ENCODE results near the gene CCNC.

CCNC gene

DNA sequence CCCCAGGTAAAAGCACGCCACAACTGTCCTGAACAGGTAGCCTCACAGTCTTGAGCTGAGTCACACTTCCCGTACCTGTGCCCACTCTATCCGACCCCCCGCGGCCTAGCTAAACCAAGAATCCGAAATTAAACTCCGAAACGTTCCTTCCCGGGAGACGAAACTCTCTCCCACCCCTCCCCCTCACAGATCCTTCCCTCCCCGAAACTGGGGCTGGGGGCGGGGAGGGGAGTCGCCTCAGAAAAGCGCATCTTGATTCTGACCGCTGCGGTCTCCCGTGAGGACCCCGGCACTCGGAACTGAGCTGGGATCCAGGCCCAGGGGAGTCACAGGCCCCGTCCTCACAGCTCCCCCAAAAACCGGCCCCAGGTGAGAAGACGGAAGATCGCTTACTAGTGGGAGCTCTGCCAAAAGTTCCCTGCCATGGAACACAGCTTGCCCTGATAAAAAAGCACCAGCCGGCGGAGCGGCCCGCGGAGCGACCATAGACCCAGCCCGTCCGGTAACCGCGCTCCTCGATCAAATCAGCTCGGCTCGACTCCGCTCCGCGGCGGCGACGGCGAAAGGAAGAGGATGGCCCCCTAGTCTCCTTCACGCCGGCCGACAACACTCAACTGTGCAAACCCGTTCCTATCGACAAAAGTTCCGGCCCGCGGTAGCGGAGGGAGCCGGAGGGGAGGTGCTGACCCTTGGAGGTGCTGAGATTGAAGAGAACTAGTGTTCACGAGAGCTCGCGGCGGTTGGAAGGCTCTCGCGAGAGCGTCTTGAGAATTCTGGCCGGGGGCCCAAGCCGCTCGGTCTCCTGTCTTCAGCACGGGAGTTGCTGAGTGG lies at the start of gene CCNC:
Gene CCNC (minus strand): TSS at position 558 of the 831 bp plus-strand sequence. CDS start 133 bp downstream, at position 425.
- Mint-ChIP-seq H3K9me3 (no peaks in the 10 kb centered on the region), H3K4me1 (peaks cover 36% of the 10 kb centered on the region)
- peak; percentile 99 for ATAC-seq

GRCh38 chr6:99617131-99617530 lies 48.7 kb upstream of the CCNC start:
- Mint-ChIP-seq H3K4me3 (no peak overlapping the region), H3K27ac (no peak overlapping the region), H3K27me3 (peaks cover 74% of the 10 kb centered on the region), H3K9me3 (peaks cover 5% of the 10 kb centered on the region), H3K4me1 (peaks cover 9% of the 10 kb centered on the region), H3K36me3 (ENCODE audit: low read depth) (peaks cover 2% of the 10 kb centered on the region)
- no peak for ATAC-seq
- no peak for DNase-seq

More for the DNA sequence above, at the start of gene CCNC:
- Mint-ChIP-seq H3K36me3 (ENCODE audit: low read depth) (peaks cover 11% of the 10 kb centered on the region), H3K27me3 (no peaks in the 10 kb centered on the region), H3K4me3 (peak within 1 kb of the TSS; percentile 98), H3K27ac (peak within 1 kb of the TSS; percentile 95)
- DNase-seq: peak; percentile 91

DNA sequence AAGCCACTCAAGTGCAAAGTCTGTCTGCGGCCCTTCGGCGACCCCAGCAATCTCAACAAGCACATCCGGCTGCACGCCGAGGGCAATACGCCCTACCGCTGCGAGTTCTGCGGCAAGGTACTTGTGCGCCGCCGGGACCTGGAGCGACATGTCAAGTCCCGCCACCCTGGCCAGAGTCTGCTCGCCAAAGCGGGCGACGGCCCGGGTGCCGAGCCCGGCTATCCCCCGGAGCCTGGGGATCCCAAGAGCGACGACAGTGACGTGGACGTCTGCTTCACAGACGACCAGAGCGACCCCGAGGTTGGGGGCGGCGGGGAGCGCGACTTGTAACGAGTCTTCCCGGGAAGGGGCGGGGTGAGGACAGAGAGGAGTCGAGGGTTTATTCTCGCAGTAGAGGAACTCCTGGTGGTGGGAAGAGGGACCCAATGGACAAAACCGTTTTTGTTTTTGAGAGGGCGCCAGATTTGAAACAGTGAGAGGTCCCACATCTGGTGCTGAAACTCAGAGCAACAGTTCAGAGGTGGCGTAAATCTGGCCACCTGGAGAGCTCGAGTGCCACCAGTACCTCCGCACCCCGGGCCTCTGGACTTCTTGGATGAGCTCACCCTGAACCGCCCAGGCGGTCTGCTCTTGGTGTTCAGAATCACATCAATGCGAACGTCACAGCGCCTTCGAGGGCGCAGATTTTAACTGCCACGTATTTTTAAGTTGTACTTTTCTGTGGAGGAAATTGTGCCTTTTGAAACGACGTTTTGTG lies 46.1 kb upstream of the CCNC start:
- H3K9me3 Mint-ChIP-seq: peaks cover 8% of the 10 kb centered on the region
- ATAC-seq (no peak), DNase-seq (peak; percentile 27)
- H3K27ac Mint-ChIP-seq: peak overlapping the region; percentile 5
- H3K4me1 Mint-ChIP-seq: peaks cover 29% of the 10 kb centered on the region
- peaks cover 77% of the 10 kb centered on the region for H3K27me3 Mint-ChIP-seq
- H3K4me3 Mint-ChIP-seq: peak overlapping the region; percentile 59
- peaks cover 2% of the 10 kb centered on the region for H3K36me3 Mint-ChIP-seq (ENCODE audit: low read depth)

DNA sequence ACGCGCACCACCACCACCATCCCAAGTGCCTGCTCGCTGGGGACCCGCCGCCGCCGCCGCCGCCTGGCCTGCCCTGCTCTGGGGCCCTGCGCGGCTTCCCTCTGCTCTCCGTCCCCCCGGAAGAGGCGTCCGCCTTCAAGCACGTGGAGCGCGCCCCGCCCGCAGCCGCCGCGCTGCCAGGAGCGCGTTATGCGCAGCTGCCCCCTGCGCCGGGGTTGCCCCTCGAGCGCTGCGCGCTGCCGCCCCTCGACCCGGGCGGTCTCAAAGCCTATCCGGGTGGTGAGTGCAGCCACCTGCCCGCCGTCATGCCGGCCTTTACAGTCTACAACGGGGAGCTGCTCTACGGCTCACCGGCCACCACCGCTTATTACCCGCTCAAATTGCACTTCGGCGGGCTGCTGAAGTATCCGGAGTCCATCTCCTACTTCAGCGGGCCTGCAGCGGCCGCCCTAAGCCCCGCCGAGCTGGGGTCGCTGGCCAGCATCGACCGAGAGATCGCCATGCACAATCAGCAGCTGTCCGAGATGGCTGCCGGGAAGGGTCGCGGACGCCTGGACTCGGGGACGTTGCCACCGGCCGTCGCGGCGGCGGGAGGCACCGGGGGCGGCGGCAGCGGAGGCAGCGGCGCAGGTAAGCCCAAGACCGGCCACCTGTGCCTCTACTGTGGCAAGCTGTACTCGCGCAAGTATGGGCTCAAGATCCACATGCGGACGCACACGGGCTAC lies 45.4 kb upstream of the CCNC start:
- peaks cover 2% of the 10 kb centered on the region for H3K36me3 Mint-ChIP-seq (ENCODE audit: low read depth)
- ATAC-seq (peak; percentile 53), DNase-seq (peak; percentile 34)
- H3K27me3 Mint-ChIP-seq: peaks cover 79% of the 10 kb centered on the region
- peaks cover 31% of the 10 kb centered on the region for H3K4me1 Mint-ChIP-seq
- H3K9me3 Mint-ChIP-seq: peaks cover 13% of the 10 kb centered on the region
- H3K4me3 Mint-ChIP-seq: peak overlapping the region; percentile 59
- no peak overlapping the region for H3K27ac Mint-ChIP-seq

DNA sequence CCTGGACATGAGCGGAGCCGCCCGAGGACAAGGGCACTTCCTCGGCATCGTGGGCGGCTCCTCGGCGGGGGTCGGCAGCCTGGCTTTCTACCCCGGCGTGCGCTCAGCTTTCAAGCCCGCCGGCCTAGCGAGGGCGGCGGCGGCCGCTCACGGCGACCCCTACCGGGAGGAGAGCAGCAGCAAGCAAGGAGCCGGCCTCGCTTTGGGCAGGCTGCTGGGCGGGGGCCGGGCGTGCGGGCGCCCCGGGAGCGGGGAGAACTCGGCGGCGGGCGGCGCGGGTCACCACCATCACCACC lies 44.9 kb upstream of the CCNC start:
- DNase-seq (peak; percentile 56), ATAC-seq (peak; percentile 59)
- Mint-ChIP-seq H3K9me3 (peaks cover 11% of the 10 kb centered on the region), H3K36me3 (ENCODE audit: low read depth) (peaks cover 2% of the 10 kb centered on the region), H3K27me3 (peaks cover 82% of the 10 kb centered on the region), H3K27ac (no peak overlapping the region), H3K4me1 (peaks cover 31% of the 10 kb centered on the region), H3K4me3 (no peak overlapping the region)

DNA sequence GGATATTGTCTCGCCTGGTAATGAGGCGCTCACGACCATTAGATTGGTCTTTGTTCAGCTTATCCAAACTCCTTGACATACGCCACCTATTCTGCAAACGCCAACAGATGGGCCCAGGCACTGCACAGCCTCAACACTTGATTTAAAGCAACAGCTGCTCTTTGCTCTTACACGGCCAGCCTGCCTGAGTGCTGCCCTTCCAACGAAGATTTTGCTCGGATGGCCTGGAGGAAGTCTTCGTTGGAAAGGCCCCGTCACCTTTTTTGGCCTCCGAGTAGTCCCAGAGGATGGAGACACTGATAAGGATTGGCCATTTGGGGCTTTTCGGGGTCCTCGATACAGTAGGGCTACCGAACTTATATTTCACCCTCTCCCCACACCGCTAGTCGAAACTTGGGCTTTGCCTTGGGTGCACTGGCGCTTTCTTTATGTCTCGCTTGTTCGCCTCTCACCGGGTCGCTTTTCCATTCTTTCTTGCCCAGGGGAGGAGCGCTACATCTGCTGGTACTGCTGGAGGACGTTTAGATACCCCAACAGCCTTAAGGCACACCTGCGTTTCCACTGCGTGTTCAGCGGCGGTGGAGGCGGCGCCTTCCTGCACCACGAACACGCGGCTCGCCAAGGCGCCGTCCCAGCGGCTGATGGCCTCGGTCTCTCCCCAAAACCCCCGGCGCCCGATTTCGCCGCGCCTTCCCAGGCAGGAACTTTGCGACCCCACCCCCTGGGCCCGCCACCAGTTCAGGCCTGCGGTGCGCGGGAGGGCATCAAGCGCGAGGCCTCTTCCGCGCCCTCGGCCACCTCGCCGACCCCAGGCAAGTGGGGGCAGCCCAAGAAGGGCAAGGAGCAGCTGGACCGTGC lies 44.3 kb upstream of the CCNC start:
- Mint-ChIP-seq H3K9me3 (peaks cover 8% of the 10 kb centered on the region), H3K27me3 (peaks cover 83% of the 10 kb centered on the region), H3K4me1 (peaks cover 34% of the 10 kb centered on the region), H3K36me3 (ENCODE audit: low read depth) (peaks cover 2% of the 10 kb centered on the region), H3K27ac (no peak overlapping the region), H3K4me3 (no peak overlapping the region)
- ATAC-seq (no peak), DNase-seq (peak; percentile 6)

GRCh38 chr6:99611148-99611547 lies 42.7 kb upstream of the CCNC start:
- peaks cover 36% of the 10 kb centered on the region for H3K4me1 Mint-ChIP-seq
- peak; percentile 56 for ATAC-seq
- DNase-seq: peak; percentile 2
- H3K27me3 Mint-ChIP-seq: peaks cover 81% of the 10 kb centered on the region
- H3K36me3 Mint-ChIP-seq (ENCODE audit: low read depth): no peaks in the 10 kb centered on the region
- peaks cover 8% of the 10 kb centered on the region for H3K9me3 Mint-ChIP-seq
- no peak overlapping the region for H3K4me3 Mint-ChIP-seq
- no peak overlapping the region for H3K27ac Mint-ChIP-seq

GRCh38 chr6:99609905-99610489 lies 41.5 kb upstream of the CCNC start:
- Mint-ChIP-seq H3K4me1 (peaks cover 41% of the 10 kb centered on the region), H3K27ac (peak overlapping the region; percentile 7), H3K4me3 (no peak overlapping the region), H3K27me3 (peaks cover 81% of the 10 kb centered on the region), H3K9me3 (peaks cover 8% of the 10 kb centered on the region), H3K36me3 (ENCODE audit: low read depth) (no peaks in the 10 kb centered on the region)
- ATAC-seq (no peak), DNase-seq (no peak)

DNA sequence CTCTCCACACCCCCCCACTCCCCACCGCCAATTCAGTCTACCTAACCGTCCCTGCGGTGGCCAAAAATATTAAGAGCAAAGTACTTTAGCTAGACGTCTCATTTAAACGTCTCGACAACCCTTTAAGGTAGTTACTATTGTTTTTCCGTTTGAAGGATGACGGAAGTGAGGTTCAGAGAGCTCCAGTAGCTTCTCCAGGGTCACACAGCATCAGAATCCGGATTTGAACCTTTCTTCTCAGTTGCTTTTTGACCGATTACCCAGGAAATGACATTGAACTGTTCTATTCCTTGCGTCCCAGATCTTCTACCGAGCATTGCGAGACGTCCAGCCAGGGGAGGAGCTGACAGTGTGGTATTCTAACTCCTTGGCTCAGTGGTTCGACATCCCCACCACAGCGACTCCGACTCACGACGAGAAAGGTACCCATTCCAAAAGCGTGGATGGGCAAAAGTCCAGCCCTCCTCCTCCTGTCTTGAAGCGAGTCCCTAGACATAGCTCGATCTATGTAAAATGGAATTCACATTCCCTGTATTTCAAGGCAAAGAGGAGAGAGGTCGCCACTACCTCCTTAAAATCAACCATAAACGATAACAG lies 40.5 kb upstream of the CCNC start:
- Mint-ChIP-seq H3K36me3 (ENCODE audit: low read depth) (no peaks in the 10 kb centered on the region), H3K27me3 (peaks cover 83% of the 10 kb centered on the region), H3K9me3 (peaks cover 8% of the 10 kb centered on the region), H3K27ac (no peak overlapping the region), H3K4me3 (no peak overlapping the region), H3K4me1 (peaks cover 43% of the 10 kb centered on the region)
- ATAC-seq: no peak
- DNase-seq: peak; percentile 1

DNA sequence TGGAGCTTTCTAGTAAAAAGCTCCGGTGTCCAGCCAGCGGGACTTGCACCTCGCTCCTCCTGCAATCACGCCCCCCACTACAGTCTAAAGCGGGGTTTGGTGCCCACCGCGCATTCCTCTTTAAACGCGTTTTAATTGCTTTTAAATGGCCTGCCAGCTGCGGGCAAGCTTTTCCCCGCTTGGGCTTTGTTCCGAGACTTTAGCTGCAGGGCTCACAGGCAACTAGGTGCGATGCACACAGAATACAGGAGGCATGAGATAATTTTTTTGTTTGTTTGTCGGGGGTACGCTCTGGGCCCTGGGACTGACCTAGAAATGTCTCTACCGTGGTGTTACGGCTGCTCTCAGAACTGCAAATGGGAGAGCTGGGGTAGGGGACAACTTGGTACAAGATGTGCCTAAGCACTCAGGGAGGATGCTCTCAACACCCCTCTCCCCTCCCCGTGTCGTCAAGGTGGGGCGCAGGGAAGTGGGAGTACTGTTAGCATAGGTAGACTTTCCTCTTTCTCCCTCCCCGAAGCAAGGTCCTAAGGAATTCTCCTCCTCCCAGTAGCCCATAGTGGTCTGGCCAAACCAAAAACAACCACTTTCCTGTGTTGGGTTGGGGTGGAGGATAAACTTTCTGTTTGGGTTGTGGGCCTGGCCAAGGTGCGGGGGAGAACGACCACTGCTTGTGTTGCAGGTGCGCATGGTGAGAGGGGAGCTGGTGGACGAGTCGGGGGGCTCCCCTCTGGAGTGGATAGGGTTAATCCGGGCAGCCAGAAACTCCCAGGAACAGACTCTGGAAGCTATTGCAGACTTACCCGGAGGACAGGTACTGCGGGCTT lies 39.8 kb upstream of the CCNC start:
- H3K36me3 Mint-ChIP-seq (ENCODE audit: low read depth): no peaks in the 10 kb centered on the region
- DNase-seq (no peak), ATAC-seq (no peak)
- peaks cover 89% of the 10 kb centered on the region for H3K27me3 Mint-ChIP-seq
- H3K4me1 Mint-ChIP-seq: peaks cover 50% of the 10 kb centered on the region
- no peak overlapping the region for H3K27ac Mint-ChIP-seq
- peaks cover 8% of the 10 kb centered on the region for H3K9me3 Mint-ChIP-seq
- H3K4me3 Mint-ChIP-seq: no peak overlapping the region

DNA sequence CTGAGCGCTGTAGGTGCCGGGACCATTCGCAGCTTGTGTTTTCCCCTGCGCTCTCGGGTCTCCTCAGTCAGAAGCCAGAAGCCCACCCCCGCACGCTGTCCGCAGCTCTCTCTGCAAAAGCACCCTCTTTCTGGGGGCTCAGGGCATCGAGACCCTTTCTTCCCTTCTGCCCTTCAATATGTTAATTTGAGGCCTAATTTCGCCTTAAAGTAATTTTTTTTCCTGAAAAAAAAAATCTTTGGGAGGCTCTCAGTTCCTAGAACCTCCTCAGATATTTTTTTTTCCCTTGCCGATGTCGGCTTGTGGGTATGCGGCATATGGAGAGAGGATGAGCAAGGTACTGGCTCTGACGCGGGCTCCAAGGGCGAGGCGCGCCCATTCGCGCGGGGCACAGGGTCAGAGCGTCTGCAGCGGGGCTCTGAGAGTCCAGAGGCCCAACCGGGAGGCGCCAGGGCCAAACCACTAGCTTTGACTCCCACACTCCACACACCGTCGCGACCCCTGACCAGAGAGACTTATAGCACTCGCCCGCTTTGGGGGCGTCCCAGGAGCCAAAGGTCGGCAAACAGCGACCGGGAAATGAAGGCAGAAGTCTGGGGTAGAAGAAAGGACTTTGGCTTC lies 39.1 kb upstream of the CCNC start:
- Mint-ChIP-seq H3K4me1 (peaks cover 54% of the 10 kb centered on the region), H3K27me3 (peaks cover 89% of the 10 kb centered on the region), H3K36me3 (ENCODE audit: low read depth) (no peaks in the 10 kb centered on the region), H3K4me3 (no peak overlapping the region), H3K27ac (no peak overlapping the region), H3K9me3 (peaks cover 8% of the 10 kb centered on the region)
- DNase-seq: peak; percentile 1
- ATAC-seq: no peak

GRCh38 chr6:99606656-99607415 lies 38.4 kb upstream of the CCNC start, which contains the start of gene PRDM13:
Gene PRDM13, plus strand, starts transcription at chr6:99606833. Its CDS starts 202 bp downstream, at chr6:99607035.
- ATAC-seq: no peak
- DNase-seq: peak; percentile 5
- peaks cover 8% of the 10 kb centered on the region for H3K9me3 Mint-ChIP-seq
- H3K4me3 Mint-ChIP-seq: no peak within 1 kb of the TSS
- H3K27ac Mint-ChIP-seq: no peak within 1 kb of the TSS
- peaks cover 58% of the 10 kb centered on the region for H3K4me1 Mint-ChIP-seq
- peaks cover 90% of the 10 kb centered on the region for H3K27me3 Mint-ChIP-seq
- H3K36me3 Mint-ChIP-seq (ENCODE audit: low read depth): no peaks in the 10 kb centered on the region
